HG02642 (cell line): Measurements from ENCODE around the gene MELTF.

Experiments used
- ATAC-seq: cut with Tn5 transposase; IDR thresholded peaks from one replicate; pipeline ENCODE4 v1.9.1; 2021; ENCODE audit warnings: mild to moderate bottlenecking; ENCODE audit not compliant: unreplicated experiment, poor library complexity

Gene MELTF

GRCh38 chr3:196996454-196997265, 33.0 kb downstream of the MELTF start:
- ATAC-seq = no peak

GRCh38 chr3:196995646-196996355, 33.8 kb downstream of the MELTF start:
- no peak for ATAC-seq

- no peak for ATAC-seq
These were observed 34.6 kb downstream of the MELTF start for GRCh38 chr3:196995027-196995426.

GRCh38 chr3:196994056-196994455, 35.6 kb downstream of the MELTF start:
- ATAC-seq = no peak

GRCh38 chr3:196992461-196993065, 37.1 kb downstream of the MELTF start:
- no peak for ATAC-seq

GRCh38 chr3:196991581-196992460, 37.8 kb downstream of the MELTF start:
- ATAC-seq = no peak

GRCh38 chr3:196990601-196991007, 39.0 kb downstream of the MELTF start:
- ATAC-seq = no peak

- ATAC-seq = no peak
These were observed 39.8 kb downstream of the MELTF start for GRCh38 chr3:196989721-196990262.

GRCh38 chr3:196988241-196989029, 41.2 kb downstream of the MELTF start:
- ATAC-seq = no peak

- no peak for ATAC-seq
These were observed 42.6 kb downstream of the MELTF start for GRCh38 chr3:196987022-196987421.

- no peak for ATAC-seq
These were observed 43.4 kb downstream of the MELTF start for GRCh38 chr3:196985954-196986885.

GRCh38 chr3:196985298-196985697, 44.3 kb downstream of the MELTF start:
- no peak for ATAC-seq

- ATAC-seq = no peak
These were observed 46.4 kb downstream of the MELTF start for GRCh38 chr3:196983186-196983585.

GRCh38 chr3:196981657-196982056, 48.0 kb downstream of the MELTF start:
- no peak for ATAC-seq

- no peak for ATAC-seq
These were observed 50.1 kb downstream of the MELTF start for GRCh38 chr3:196979545-196979944.

GRCh38 chr3:196976941-196977340, 52.7 kb downstream of the MELTF start:
- ATAC-seq = no peak

- no peak for ATAC-seq
These were observed 54.3 kb downstream of the MELTF start for GRCh38 chr3:196975349-196975748.

GRCh38 chr3:196974661-196975060, 55.0 kb downstream of the MELTF start:
- no peak for ATAC-seq
